HepG2 (cell line): ENCODE measurements around the gene PCYT2. TPM values are rescaled to one million over a fixed set of nuclear protein-coding genes. Genes with fewer than 3 reads are reported as not detected.

Source experiments
- AGO2 ChIP-seq: fragments of 200-400 bp; formaldehyde crosslinking; optimal IDR thresholded peaks from 2 replicates; pipeline ENCODE3; 2017; ENCODE audit warnings: mild to moderate bottlenecking, low read depth, low read length, moderate library complexity
- HNRNPK ChIP-seq: fragments of 200-400 bp; formaldehyde crosslinking; IDR thresholded peaks from 2 replicates; pipeline ENCODE4 v1.6.1; 2018; ENCODE audit warnings: low read length, low read depth, moderate library complexity, mild to moderate bottlenecking; ENCODE audit not compliant: poor library complexity, severe bottlenecking
- POLR2G ChIP-seq: fragments of 200-400 bp; formaldehyde crosslinking; IDR thresholded peaks from 2 replicates; pipeline ENCODE4 v1.6.1; 2018; ENCODE audit warnings: mild to moderate bottlenecking, low read depth, low read length, moderate library complexity
- RBFOX2 ChIP-seq: fragments of 200-400 bp; formaldehyde crosslinking; IDR thresholded peaks from 2 replicates; pipeline ENCODE4 v1.6.1; 2017; ENCODE audit warnings: low read depth, mild to moderate bottlenecking, low read length
- RCOR2 ChIP-seq: IDR thresholded peaks from 2 replicates; pipeline ENCODE4 v1.6.1; 2016; ENCODE audit warnings: missing biosample characterization, missing genetic modification reagents
- RERE ChIP-seq: IDR thresholded peaks from 2 replicates; pipeline ENCODE4 v1.6.1; 2016; ENCODE audit warnings: low read depth, missing genetic modification reagents, missing compliant biosample characterization
- TEAD2 ChIP-seq: sonication (generic); formaldehyde crosslinking; IDR thresholded peaks from 2 replicates; pipeline ENCODE4 v1.9.0; 2021; ENCODE audit warnings: missing genetic modification reagents
- WIZ ChIP-seq: sonication (generic); formaldehyde crosslinking; IDR thresholded peaks from 2 replicates; pipeline ENCODE4 v1.5.1; 2020; ENCODE audit warnings: mild to moderate bottlenecking, missing genetic modification reagents
- ZBTB38 ChIP-seq: sonication (generic); formaldehyde crosslinking; IDR thresholded peaks from 2 replicates; pipeline ENCODE4 v1.5.1; 2020; ENCODE audit warnings: mild to moderate bottlenecking, missing genetic modification reagents
- ZNF318 ChIP-seq: sonication (generic); formaldehyde crosslinking; IDR thresholded peaks from 2 replicates; pipeline ENCODE4 v1.4.0; 2020; ENCODE audit warnings: mild to moderate bottlenecking, missing genetic modification reagents
- ZNF839 ChIP-seq: sonication (generic); formaldehyde crosslinking; IDR thresholded peaks from 2 replicates; pipeline ENCODE4 v1.4.0; 2020; ENCODE audit warnings: missing genetic modification reagents, mild to moderate bottlenecking, borderline replicate concordance
- polyA plus RNA-seq, 8 experiments: library from polyadenylated mRNA; depleted of rRNA in 3 of 8; stranded (reverse) in 7 of 8; unstranded in 1 of 8; fragments of >200 nt; fragmentation: Illumina TruSeq in 4 of 8; extraction: Trizol in 4 of 8; gene quantifications; 2 replicates each; pipeline versions ENCODE4 v1.2.1 to v1.2.3, GENCODE V29; 2011 to 2016; ENCODE audit warnings: low read depth in 4 of 8, missing spikeins in 1 of 8, mixed read lengths in 1 of 8; ENCODE audit not compliant: insufficient read depth in 1 of 8
- total RNA-seq, 5 experiments: library from RNA; depleted of rRNA; stranded (reverse); fragments of >200 nt; fragmentation: Illumina TruSeq; extraction: Trizol; gene quantifications; 2 replicates each; pipeline ENCODE4 v1.2.3, GENCODE V29; 2016; ENCODE audit warnings: low read depth in 1 of 5
- TF ChIP-seq, protein P1 (sequence below): sonication (generic); formaldehyde crosslinking; IDR thresholded peaks from 2 replicates; pipeline ENCODE4 v1.4.0; 2020; ENCODE audit warnings: missing genetic modification reagents, low read depth, mild to moderate bottlenecking, borderline replicate concordance

PCYT2 gene
- total and polyA plus RNA-seq, 2 of the 13 experiments (the other 11 are each of a cell fraction or from before 2014, with no cell fraction given): 147 to 297 TPM

DNA sequence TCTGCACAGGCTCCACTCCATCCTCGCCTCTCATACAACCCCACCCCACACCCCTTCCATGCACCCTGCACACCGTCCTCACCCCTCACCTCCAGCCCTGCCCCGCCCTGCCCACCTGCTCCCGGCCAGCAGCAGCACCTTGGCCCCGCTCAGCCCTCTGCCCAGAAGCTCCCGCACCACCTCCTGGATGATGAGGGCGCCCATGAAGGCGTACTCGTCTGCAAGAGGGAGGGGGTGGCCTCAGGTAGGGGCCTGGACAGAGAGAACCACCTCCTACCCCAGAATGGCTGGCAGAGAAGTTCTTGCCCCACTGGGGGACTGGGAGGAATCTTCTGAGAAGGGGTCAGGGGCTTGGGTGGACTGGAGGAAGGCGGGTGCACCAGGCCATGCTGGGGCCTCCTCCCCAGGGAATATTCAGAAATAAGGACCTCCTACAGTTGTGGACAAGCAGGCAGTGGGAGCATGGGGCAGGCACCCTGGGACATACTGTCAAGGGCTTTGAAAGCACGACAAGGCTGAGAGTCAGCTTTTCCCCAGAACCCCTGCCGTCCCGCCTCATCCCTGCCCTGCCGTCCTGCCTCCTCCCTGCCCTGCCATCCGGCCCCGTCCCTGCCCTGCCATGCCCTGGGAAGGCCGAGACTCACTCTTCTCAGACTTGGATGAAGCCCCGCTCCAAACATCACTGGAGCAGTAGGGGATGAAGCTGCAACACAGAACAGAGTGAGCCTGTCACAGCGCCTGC, 46.7 kb upstream of the PCYT2 start (continued):
- 0 out of 2 replicates have a peak, but pooled peaks have one; percentile 16 for TF ChIP-seq ZNF318 (CRISPR knock-in tag)
- 0 out of 2 replicates have a peak, but pooled peaks have one; percentile 7 for TF ChIP-seq POLR2G
- no peak for TF ChIP-seq RERE (CRISPR knock-in tag)
- peak; percentile 23; the same call in 1 of the 2 replicates for TF ChIP-seq ZBTB38 (CRISPR knock-in tag)
- TF ChIP-seq WIZ (CRISPR knock-in tag): no peak
- TF ChIP-seq, protein P1, sequence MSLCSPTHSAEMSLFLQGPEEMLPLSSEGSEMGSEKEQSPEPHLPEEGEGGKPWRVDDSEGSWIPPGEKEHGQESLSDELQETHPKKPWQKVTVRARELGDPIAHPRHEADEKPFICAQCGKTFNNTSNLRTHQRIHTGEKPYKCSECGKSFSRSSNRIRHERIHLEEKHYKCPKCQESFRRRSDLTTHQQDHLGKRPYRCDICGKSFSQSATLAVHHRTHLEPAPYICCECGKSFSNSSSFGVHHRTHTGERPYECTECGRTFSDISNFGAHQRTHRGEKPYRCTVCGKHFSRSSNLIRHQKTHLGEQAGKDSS (CRISPR knock-in tag): 0 out of 2 replicates have a peak, but pooled peaks have one; percentile 4
- peak; percentile 64 for TF ChIP-seq HNRNPK
- TF ChIP-seq AGO2: peak; percentile 93
- no peak for TF ChIP-seq ZNF839 (CRISPR knock-in tag)
- peak; percentile 57; the same call in 1 of the 2 replicates for TF ChIP-seq RBFOX2
- TF ChIP-seq RCOR2 (CRISPR knock-in tag): no peak
- no peak for TF ChIP-seq TEAD2 (CRISPR knock-in tag)
